HepG2 (cell line): ENCODE measurements around the gene EPB41L2. TPM values are rescaled to one million over a fixed set of nuclear protein-coding genes. Genes with fewer than 3 reads are reported as not detected.

Experiments
- BCL6 ChIP-seq: IDR thresholded peaks from 2 replicates; pipeline ENCODE4 v1.6.1; 2016; ENCODE audit warnings: missing genetic modification reagents, missing compliant biosample characterization
- ELF3 ChIP-seq: IDR thresholded peaks from 2 replicates; pipeline ENCODE4 v1.6.1; 2016; ENCODE audit warnings: missing genetic modification reagents, missing compliant biosample characterization
- HOMEZ ChIP-seq: IDR thresholded peaks from 2 replicates; pipeline ENCODE4 v1.6.1; 2016; ENCODE audit warnings: low read depth
- IKZF4 ChIP-seq: sonication (generic); formaldehyde crosslinking; IDR thresholded peaks from 2 replicates; pipeline ENCODE4 v1.5.1; 2020; ENCODE audit warnings: borderline replicate concordance, mild to moderate bottlenecking, low read depth, missing genetic modification reagents; ENCODE audit errors: not compliant biosample characterization
- JUND ChIP-seq: sonication (generic); formaldehyde crosslinking; IDR thresholded peaks from 2 replicates; pipeline ENCODE4 v1.8.0; 2022; ENCODE audit warnings: mild to moderate bottlenecking, missing genetic modification reagents
- PAWR ChIP-seq: sonication (generic); formaldehyde crosslinking; IDR thresholded peaks from 2 replicates; pipeline ENCODE4 v1.4.0; 2020; ENCODE audit warnings: missing genetic modification reagents, mild to moderate bottlenecking, borderline replicate concordance
- RAD51 ChIP-seq: fragments of 450-650 bp; IDR thresholded peaks from 2 replicates; pipeline ENCODE4 v1.6.1; 2016; ENCODE audit warnings: borderline replicate concordance
- RFXAP ChIP-seq: sonication (generic); formaldehyde crosslinking; IDR thresholded peaks from 2 replicates; pipeline ENCODE4 v1.4.0; 2020; ENCODE audit warnings: missing genetic modification reagents, borderline replicate concordance
- RXRA ChIP-seq: sonication (generic); formaldehyde crosslinking; IDR thresholded peaks from 2 replicates; pipeline ENCODE4 v1.5.1; 2020; ENCODE audit warnings: missing genetic modification reagents
- SETDB1 ChIP-seq: sonication (generic); formaldehyde crosslinking; IDR thresholded peaks from 2 replicates; pipeline ENCODE4 v1.5.1; 2020; ENCODE audit warnings: missing genetic modification reagents, mild to moderate bottlenecking, borderline replicate concordance
- SP4 ChIP-seq: sonication (generic); formaldehyde crosslinking; IDR thresholded peaks from 2 replicates; pipeline ENCODE4 v1.8.1; 2023; ENCODE audit warnings: mild to moderate bottlenecking, missing genetic modification reagents
- SRSF1 ChIP-seq: fragments of 200-400 bp; formaldehyde crosslinking; optimal IDR thresholded peaks from 2 replicates; pipeline ENCODE3; 2017; ENCODE audit warnings: mild to moderate bottlenecking, low read depth, low read length, moderate library complexity
- TEAD2 ChIP-seq: sonication (generic); formaldehyde crosslinking; IDR thresholded peaks from 2 replicates; pipeline ENCODE4 v1.9.0; 2021; ENCODE audit warnings: missing genetic modification reagents
- THAP8 ChIP-seq: sonication (generic); formaldehyde crosslinking; IDR thresholded peaks from 2 replicates; pipeline ENCODE4 v1.5.1; 2020; ENCODE audit warnings: missing genetic modification reagents, mild to moderate bottlenecking, borderline replicate concordance
- U2AF1 ChIP-seq: fragments of 200-400 bp; formaldehyde crosslinking; optimal IDR thresholded peaks from 2 replicates; pipeline ENCODE3; 2017; ENCODE audit warnings: mild to moderate bottlenecking, low read depth, low read length
- ZMYM2 ChIP-seq: sonication (generic); formaldehyde crosslinking; IDR thresholded peaks from 2 replicates; pipeline ENCODE4 v1.8.0; 2022; ENCODE audit warnings: mild to moderate bottlenecking, missing genetic modification reagents
- ZNF232 ChIP-seq: sonication (generic); formaldehyde crosslinking; IDR thresholded peaks from 2 replicates; pipeline ENCODE4 v1.4.0; 2020; ENCODE audit warnings: missing genetic modification reagents, borderline replicate concordance
- ZNF441 ChIP-seq: sonication (generic); formaldehyde crosslinking; IDR thresholded peaks from 2 replicates; pipeline ENCODE4 v1.7.0; 2021; ENCODE audit warnings: missing genetic modification reagents, borderline replicate concordance
- ZNF570 ChIP-seq: sonication (generic); formaldehyde crosslinking; IDR thresholded peaks from 2 replicates; pipeline ENCODE4 v1.4.0; 2020; ENCODE audit warnings: mild to moderate bottlenecking, missing genetic modification reagents, borderline replicate concordance
- ZNF766 ChIP-seq: sonication (generic); formaldehyde crosslinking; IDR thresholded peaks from 2 replicates; pipeline ENCODE4 v1.5.0; 2020; ENCODE audit warnings: missing genetic modification reagents, borderline replicate concordance
- ZNF788 ChIP-seq: sonication (generic); formaldehyde crosslinking; IDR thresholded peaks from 2 replicates; pipeline ENCODE4 v1.5.0; 2020; ENCODE audit warnings: mild to moderate bottlenecking, missing genetic modification reagents, borderline replicate concordance
- ZSCAN29 ChIP-seq: sonication (generic); formaldehyde crosslinking; conservative IDR thresholded peaks from 2 replicates; pipeline ENCODE4 v1.4.0; 2020; ENCODE audit warnings: mild to moderate bottlenecking, missing genetic modification reagents
- ZSCAN30 ChIP-seq: sonication (generic); formaldehyde crosslinking; IDR thresholded peaks from 2 replicates; pipeline ENCODE4 v1.5.0; 2020; ENCODE audit warnings: mild to moderate bottlenecking, missing genetic modification reagents
- polyA plus RNA-seq, 8 experiments: library from polyadenylated mRNA; depleted of rRNA in 3 of 8; stranded (reverse) in 7 of 8; unstranded in 1 of 8; fragments of >200 nt; fragmentation: Illumina TruSeq in 4 of 8; extraction: Trizol in 4 of 8; gene quantifications; 2 replicates each; pipeline versions ENCODE4 v1.2.1 to v1.2.3, GENCODE V29; 2011 to 2016; ENCODE audit warnings: low read depth in 4 of 8, missing spikeins in 1 of 8, mixed read lengths in 1 of 8; ENCODE audit not compliant: insufficient read depth in 1 of 8
- total RNA-seq, 5 experiments: library from RNA; depleted of rRNA; stranded (reverse); fragments of >200 nt; fragmentation: Illumina TruSeq; extraction: Trizol; gene quantifications; 2 replicates each; pipeline ENCODE4 v1.2.3, GENCODE V29; 2016; ENCODE audit warnings: low read depth in 1 of 5
- TF ChIP-seq, protein P1 (sequence below): sonication (generic); formaldehyde crosslinking; IDR thresholded peaks from 2 replicates; pipeline ENCODE4 v1.8.0; 2022; ENCODE audit warnings: missing genetic modification reagents, mild to moderate bottlenecking, borderline replicate concordance
- TF ChIP-seq, protein P2 (sequence below): sonication (generic); formaldehyde crosslinking; IDR thresholded peaks from 2 replicates; pipeline ENCODE4 v1.4.0; 2020; ENCODE audit warnings: low read depth, mild to moderate bottlenecking, missing genetic modification reagents

EPB41L2 gene
- total and polyA plus RNA-seq, 2 of the 13 experiments (the other 11 are each of a cell fraction or from before 2014, with no cell fraction given) = 41.7 to 56.4 TPM

- TF ChIP-seq ZMYM2 (CRISPR knock-in tag) (peak; percentile 32; the same call in 1 of the 2 replicates), IKZF4 (no peak), TEAD2 (CRISPR knock-in tag) (no peak), ELF3 (CRISPR knock-in tag) (peak; percentile 100), BCL6 (CRISPR knock-in tag) (peak; percentile 97), ZNF766 (CRISPR knock-in tag) (no peak), RAD51 (no peak), RXRA (CRISPR knock-in tag) (no peak; the same call in 1 of the 2 replicates), U2AF1 (no peak), JUND (CRISPR knock-in tag) (no peak), ZNF441 (CRISPR knock-in tag) (no peak), SRSF1 (no peak), ZNF570 (CRISPR knock-in tag) (no peak), ZSCAN29 (CRISPR knock-in tag) (peak; percentile 93), HOMEZ (CRISPR knock-in tag) (peak; percentile 99), RFXAP (CRISPR knock-in tag) (no peak), ZSCAN30 (CRISPR knock-in tag) (no peak; the same call in 1 of the 2 replicates), ZNF232 (CRISPR knock-in tag) (no peak), SETDB1 (CRISPR knock-in tag) (no peak), SP4 (CRISPR knock-in tag) (no peak), ZNF788 (no peak), THAP8 (CRISPR knock-in tag) (no peak), PAWR (CRISPR knock-in tag) (no peak)
- TF ChIP-seq, protein P1, sequence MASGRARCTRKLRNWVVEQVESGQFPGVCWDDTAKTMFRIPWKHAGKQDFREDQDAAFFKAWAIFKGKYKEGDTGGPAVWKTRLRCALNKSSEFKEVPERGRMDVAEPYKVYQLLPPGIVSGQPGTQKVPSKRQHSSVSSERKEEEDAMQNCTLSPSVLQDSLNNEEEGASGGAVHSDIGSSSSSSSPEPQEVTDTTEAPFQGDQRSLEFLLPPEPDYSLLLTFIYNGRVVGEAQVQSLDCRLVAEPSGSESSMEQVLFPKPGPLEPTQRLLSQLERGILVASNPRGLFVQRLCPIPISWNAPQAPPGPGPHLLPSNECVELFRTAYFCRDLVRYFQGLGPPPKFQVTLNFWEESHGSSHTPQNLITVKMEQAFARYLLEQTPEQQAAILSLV (CRISPR knock-in tag) = no peak
- TF ChIP-seq, protein P2, sequence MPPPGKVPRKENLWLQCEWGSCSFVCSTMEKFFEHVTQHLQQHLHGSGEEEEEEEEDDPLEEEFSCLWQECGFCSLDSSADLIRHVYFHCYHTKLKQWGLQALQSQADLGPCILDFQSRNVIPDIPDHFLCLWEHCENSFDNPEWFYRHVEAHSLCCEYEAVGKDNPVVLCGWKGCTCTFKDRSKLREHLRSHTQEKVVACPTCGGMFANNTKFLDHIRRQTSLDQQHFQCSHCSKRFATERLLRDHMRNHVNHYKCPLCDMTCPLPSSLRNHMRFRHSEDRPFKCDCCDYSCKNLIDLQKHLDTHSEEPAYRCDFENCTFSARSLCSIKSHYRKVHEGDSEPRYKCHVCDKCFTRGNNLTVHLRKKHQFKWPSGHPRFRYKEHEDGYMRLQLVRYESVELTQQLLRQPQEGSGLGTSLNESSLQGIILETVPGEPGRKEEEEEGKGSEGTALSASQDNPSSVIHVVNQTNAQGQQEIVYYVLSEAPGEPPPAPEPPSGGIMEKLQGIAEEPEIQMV (CRISPR knock-in tag) = no peak
Measured at GRCh38 chr6:131038597-131039344, 24.3 kb downstream of the EPB41L2 start (continued).
